HepG2 (cell line): ENCODE results near the gene FAM111A. TPM values are rescaled to one million over a fixed set of nuclear protein-coding genes. Genes with fewer than 3 reads are reported as not detected.
A peak's percentile ranks its signal among the peaks of the same experiment; 100 is the strongest.

Source experiments
- ATAC-seq: fragments of 200-7000 bp; cut with Tn5 transposase; 3 replicates; pipeline ENCODE4 v1.9.1; 2020; ENCODE audit warnings: mild to moderate bottlenecking, moderate library complexity
- Bru-seq: library from RNA; stranded (reverse); fragments of 400-500 nt; gene quantifications from one replicate; lab custom pipeline; 2021; lab: Mats Ljungman, UMichigan
- BruChase-seq, 2 experiments: library from RNA; stranded (reverse); fragments of 400-500 nt; gene quantifications; one replicate each; lab custom pipeline; 2021; lab: Mats Ljungman, UMichigan
- BruUV-seq: library from RNA; stranded (reverse); fragments of 400-500 nt; replicated peaks from 2 replicates; lab custom pipeline; 2021; lab: Mats Ljungman, UMichigan
- CTCF ChIA-PET: fragments of 300-600 bp; formaldehyde crosslinking; extraction: SDS; loops from one replicate; lab custom pipeline; 2021; ENCODE audit warnings: low total read pairs, inconsistent platforms, low intra/inter-chr PET ratio; lab: Yijun Ruan, JAX
- POLR2A ChIA-PET: fragments of 350-600 bp; sonication (Branson Sonifier 250); formaldehyde crosslinking; loops from one replicate; lab custom pipeline; 2020; ENCODE audit warnings: antibody characterized with exemption, inconsistent platforms; lab: Yijun Ruan, JAX
- DNase-seq: peaks from one replicate; pipeline ENCODE4 v3.0.0-alpha.2; 2015; ENCODE audit warnings: low spot score
- FAIRE-seq: peaks from 3 replicates; lab custom pipeline; 2011; peaks lifted over from hg19 to GRCh38; lab: Jason Lieb, UNC
- H2AFZ ChIP-seq: one replicate; pipeline ENCODE4 v1.6.1; 2011; ENCODE audit warnings: low read length, inconsistent platforms
- H3K27ac ChIP-seq: fragments of 300-600 bp; 3 replicates; pipeline ENCODE4 v1.8.0; 2011; ENCODE audit warnings: mixed run types, mild to moderate bottlenecking, mixed read lengths, low read length, inconsistent platforms; ENCODE audit not compliant: insufficient read depth; ENCODE audit errors: extremely low read length
- H3K27me3 ChIP-seq, 2 experiments: fragments of 200-600 bp in 1 of 2; 2 replicates in 1 of 2; 3 replicates in 1 of 2; pipeline versions ENCODE4 v1.6.0 to v1.8.0; 2011; ENCODE audit warnings: low read length in 2 of 2, mild to moderate bottlenecking in 2 of 2, moderate library complexity in 2 of 2, inconsistent platforms in 1 of 2; ENCODE audit not compliant: insufficient read depth in 2 of 2, control insufficient read depth in 1 of 2
- H3K36me3 ChIP-seq, 2 experiments: fragments of 200-600 bp in 1 of 2; replicated peaks in 1 of 2; 2 replicates in 1 of 2; 3 replicates in 1 of 2; pipeline versions ENCODE4 v1.5.1 to v1.8.0; 2011; ENCODE audit warnings: low read length in 2 of 2, inconsistent platforms in 1 of 2; ENCODE audit not compliant: insufficient read depth in 2 of 2, control insufficient read depth in 1 of 2
- H3K4me1 ChIP-seq: 2 replicates; pipeline ENCODE4 v1.5.1; 2012; ENCODE audit warnings: low read length, inconsistent platforms; ENCODE audit not compliant: insufficient read depth
- H3K4me2 ChIP-seq: 2 replicates; pipeline ENCODE4 v1.6.0; 2011; ENCODE audit warnings: low read depth, low read length, inconsistent platforms
- H3K4me3 ChIP-seq, 3 experiments: fragments of 200-600 bp in 1 of 3; sonication (generic), shearing (Covaris generic) in 1 of 3; replicated peaks in 1 of 3; 2 replicates each; pipeline ENCODE4 v1.5.1; 2011 to 2016; ENCODE audit warnings: low read length in 3 of 3, inconsistent platforms in 2 of 3, low read depth in 2 of 3, mild to moderate bottlenecking in 2 of 3, control low read depth in 1 of 3, mixed read lengths in 1 of 3; ENCODE audit not compliant: insufficient read depth in 1 of 3
- H3K79me2 ChIP-seq: one replicate; pipeline ENCODE4 v1.6.1; 2011; ENCODE audit warnings: low read length, inconsistent platforms; ENCODE audit not compliant: insufficient read depth
- H3K9ac ChIP-seq: 2 replicates; pipeline ENCODE4 v1.6.0; 2011; ENCODE audit warnings: mild to moderate bottlenecking, low read depth, low read length, inconsistent platforms; ENCODE audit not compliant: insufficient read depth
- H3K9me3 ChIP-seq: 2 replicates; pipeline ENCODE4 v1.5.1; 2012; ENCODE audit warnings: mild to moderate bottlenecking, low read length
- H4K20me1 ChIP-seq: 2 replicates; pipeline ENCODE4 v1.6.0; 2011; ENCODE audit warnings: inconsistent platforms, mild to moderate bottlenecking, low read length, moderate library complexity; ENCODE audit not compliant: insufficient read depth
- CCAR2 ChIP-seq: fragments of 200-400 bp; formaldehyde crosslinking; optimal IDR thresholded peaks from 2 replicates; pipeline ENCODE3; 2018; ENCODE audit warnings: low read depth, mild to moderate bottlenecking, low read length, moderate library complexity
- FOXM1 ChIP-seq: sonication (generic); formaldehyde crosslinking; IDR thresholded peaks from 2 replicates; pipeline ENCODE4 v1.5.0; 2020; ENCODE audit warnings: missing genetic modification reagents
- RBM22 ChIP-seq: fragments of 200-400 bp; formaldehyde crosslinking; optimal IDR thresholded peaks from 2 replicates; pipeline ENCODE3; 2017; ENCODE audit warnings: mild to moderate bottlenecking, low read length, moderate library complexity
- THYN1 ChIP-seq: sonication (generic); formaldehyde crosslinking; IDR thresholded peaks from 2 replicates; pipeline ENCODE4 v1.8.1; 2023; ENCODE audit warnings: low read depth, mild to moderate bottlenecking, moderate library complexity, missing genetic modification reagents, borderline replicate concordance
- ZKSCAN8 ChIP-seq: IDR thresholded peaks from 2 replicates; pipeline ENCODE4 v1.6.1; 2016; ENCODE audit warnings: borderline replicate concordance, missing genetic modification reagents, missing compliant biosample characterization
- ZNF431 ChIP-seq: sonication (generic); formaldehyde crosslinking; IDR thresholded peaks from 2 replicates; pipeline ENCODE4 v1.9.0; 2022; ENCODE audit warnings: missing genetic modification reagents, low read depth, mild to moderate bottlenecking, borderline replicate concordance
- ZNF543 ChIP-seq: sonication (generic); formaldehyde crosslinking; IDR thresholded peaks from 2 replicates; pipeline ENCODE4 v1.4.0; 2020; ENCODE audit warnings: mild to moderate bottlenecking, missing genetic modification reagents
- ZZZ3 ChIP-seq: sonication (generic); formaldehyde crosslinking; IDR thresholded peaks from 2 replicates; pipeline ENCODE4 v1.4.0; 2020; ENCODE audit warnings: missing genetic modification reagents, mild to moderate bottlenecking, borderline replicate concordance
- WGBS: methylation state at CpG from one replicate; pipeline ENCODE4 v1.1.6; 2017; ENCODE audit warnings: low lambda C conversion rate; 5-methylcytosine and 5-hydroxymethylcytosine counted together
- in situ Hi-C: cut with HindIII; loops from 2 replicates; pipeline ENCODE4 v1.10.0; 2017; ENCODE audit warnings: low pct_unique_long_range_greater_than_20kb; ENCODE audit not compliant: extremely low pct_ligation_motif_present
- intact Hi-C: fragments of 100-400 bp; cut with micrococcal nuclease; formaldehyde crosslinking; loops from one replicate; pipeline ENCODE4 v1.10.0; 2022; ENCODE audit not compliant: unreplicated experiment
- long read RNA-seq, 2 experiments: library from RNA in 1 of 2; library from polyadenylated mRNA in 1 of 2; stranded (forward) in 1 of 2; unstranded in 1 of 2; transcript quantifications; one replicate each; pipeline ENCODE4 v2.0.0, GENCODE V29; 2019 to 2022
- polyA minus RNA-seq, 3 experiments: library from RNA; depleted of rRNA, polyadenylated mRNA; stranded (reverse); fragments of >200 nt; gene quantifications; 2 replicates each; pipeline ENCODE4 v1.2.3, GENCODE V29; 2011; ENCODE audit warnings: low replicate concordance in 1 of 3
- polyA plus RNA-seq, 8 experiments: library from polyadenylated mRNA; depleted of rRNA in 3 of 8; stranded (reverse) in 7 of 8; unstranded in 1 of 8; fragments of >200 nt; fragmentation: Illumina TruSeq in 4 of 8; extraction: Trizol in 4 of 8; gene quantifications; 2 replicates each; pipeline versions ENCODE4 v1.2.1 to v1.2.3, GENCODE V29; 2011 to 2016; ENCODE audit warnings: low read depth in 4 of 8, missing spikeins in 1 of 8, mixed read lengths in 1 of 8; ENCODE audit not compliant: insufficient read depth in 1 of 8
- total RNA-seq, 5 experiments: library from RNA; depleted of rRNA; stranded (reverse); fragments of >200 nt; fragmentation: Illumina TruSeq; extraction: Trizol; gene quantifications; 2 replicates each; pipeline ENCODE4 v1.2.3, GENCODE V29; 2016; ENCODE audit warnings: low read depth in 1 of 5
- TF ChIP-seq, protein P1 (sequence below): sonication (generic); formaldehyde crosslinking; IDR thresholded peaks from 2 replicates; pipeline ENCODE4 v1.4.0; 2020; ENCODE audit warnings: mild to moderate bottlenecking, missing genetic modification reagents, borderline replicate concordance

FAM111A gene, protein sequence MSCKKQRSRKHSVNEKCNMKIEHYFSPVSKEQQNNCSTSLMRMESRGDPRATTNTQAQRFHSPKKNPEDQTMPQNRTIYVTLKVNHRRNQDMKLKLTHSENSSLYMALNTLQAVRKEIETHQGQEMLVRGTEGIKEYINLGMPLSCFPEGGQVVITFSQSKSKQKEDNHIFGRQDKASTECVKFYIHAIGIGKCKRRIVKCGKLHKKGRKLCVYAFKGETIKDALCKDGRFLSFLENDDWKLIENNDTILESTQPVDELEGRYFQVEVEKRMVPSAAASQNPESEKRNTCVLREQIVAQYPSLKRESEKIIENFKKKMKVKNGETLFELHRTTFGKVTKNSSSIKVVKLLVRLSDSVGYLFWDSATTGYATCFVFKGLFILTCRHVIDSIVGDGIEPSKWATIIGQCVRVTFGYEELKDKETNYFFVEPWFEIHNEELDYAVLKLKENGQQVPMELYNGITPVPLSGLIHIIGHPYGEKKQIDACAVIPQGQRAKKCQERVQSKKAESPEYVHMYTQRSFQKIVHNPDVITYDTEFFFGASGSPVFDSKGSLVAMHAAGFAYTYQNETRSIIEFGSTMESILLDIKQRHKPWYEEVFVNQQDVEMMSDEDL
- total RNA-seq (2016; rRNA removed; fragmentation: Illumina TruSeq; extraction: Trizol) (13.5 and 17.0 TPM in 2 replicates), polyA plus RNA-seq (2011; rRNA removed) (3.2 and 3.9 TPM in 2 replicates), polyA minus RNA-seq (2011; rRNA and poly(A)+ RNA removed; ENCODE audit: low replicate concordance) (2.8 and 25.3 TPM in 2 replicates), Bru-seq, nascent RNA (percentile 73 among the genes with signal in this experiment), BruChase-seq, experiment 1, labeled RNA remaining after a 6-hour chase (percentile 76 among the genes with signal in this experiment), BruChase-seq, experiment 2, labeled RNA remaining after a 2-hour chase (percentile 79 among the genes with signal in this experiment)
- total RNA-seq (2016; cell fraction: cytosol; rRNA removed; fragmentation: Illumina TruSeq; extraction: Trizol; ENCODE audit: low read depth): 0.88 and 1.4 TPM in 2 replicates
- total RNA-seq (2016; cell fraction: insoluble cytoplasmic fraction; rRNA removed; fragmentation: Illumina TruSeq; extraction: Trizol): 14.4 and 15.0 TPM in 2 replicates
- total RNA-seq (2016; cell fraction: membrane; rRNA removed; fragmentation: Illumina TruSeq; extraction: Trizol): 4.5 and 6.7 TPM in 2 replicates
- 17.0 and 17.9 TPM in 2 replicates for total RNA-seq (2016; cell fraction: nucleus; rRNA removed; fragmentation: Illumina TruSeq; extraction: Trizol)
- polyA plus RNA-seq (2011; cell fraction: cytosol; rRNA removed): 1.4 and 2.2 TPM in 2 replicates
- polyA plus RNA-seq (2011; cell fraction: nucleus; rRNA removed): 8.9 and 11.1 TPM in 2 replicates
- 2.7 and 4.6 TPM in 2 replicates for polyA plus RNA-seq (2012)
- polyA plus RNA-seq (2016; cell fraction: cytosol; fragmentation: Illumina TruSeq; extraction: Trizol; ENCODE audit: low read depth): 0.55 and 0.80 TPM in 2 replicates
- polyA plus RNA-seq (2016; cell fraction: insoluble cytoplasmic fraction; fragmentation: Illumina TruSeq; extraction: Trizol; ENCODE audit: low read depth): 6.4 and 9.5 TPM in 2 replicates
- 1.7 and 2.3 TPM in 2 replicates for polyA plus RNA-seq (2016; cell fraction: membrane; fragmentation: Illumina TruSeq; extraction: Trizol; ENCODE audit: low read depth)
- polyA plus RNA-seq (2016; cell fraction: nucleus; fragmentation: Illumina TruSeq; extraction: Trizol; ENCODE audit: insufficient read depth, low read depth): 28.5 and 30.8 TPM in 2 replicates
- polyA minus RNA-seq (2011; cell fraction: cytosol; rRNA and poly(A)+ RNA removed): 2.6 and 4.8 TPM in 2 replicates
- polyA minus RNA-seq (2011; cell fraction: nucleus; rRNA and poly(A)+ RNA removed): 14.2 and 14.3 TPM in 2 replicates
- long read RNA-seq, experiment 1, partial matches to known transcripts: 0 of 3 reads
- long read RNA-seq, experiment 1, other reads (novel, unspliced or antisense): 3 of 3 reads
- long read RNA-seq, experiment 2, partial matches to known transcripts: 0 of 4 reads
- long read RNA-seq, experiment 2, other reads (novel, unspliced or antisense): 3 of 4 reads

- peak; percentile 78 for DNase-seq
- ChIA-PET POLR2A (interaction anchor here (0.6 to 1.0 kb wide), 5 partner anchors 15 to 37 kb away, joined by 3 to 10 read pairs (median 4); partner anchors contain the start of genes DTX4 and FAM111B), CTCF (interaction anchor here (2.1 kb wide), 1 partner anchor 16 kb away, joined by 15 read pairs; no protein-coding TSS in a partner anchor)
- FAIRE-seq: peak; percentile 77
- H3K36me3 ChIP-seq: no peaks in the 10 kb centered on the region
- intact Hi-C loops: loop anchor here (1.0 to 10.0 kb wide), 2 partner anchors 15 to 62 kb away; no protein-coding TSS in a partner anchor
- peak within 1 kb of the TSS; percentile 58 for H3K9ac ChIP-seq
- peak; percentile 94 for ATAC-seq
- BruUV-seq: no TSS peak
- H3K9me3 ChIP-seq: no peaks in the 10 kb centered on the region
- H3K27ac ChIP-seq: peak within 1 kb of the TSS; percentile 74
- in situ Hi-C loops: no loop called here
- peak within 1 kb of the TSS; percentile 85 for H2AFZ ChIP-seq
- WGBS: under 1% methylated on average over 46 of the region's 50 CpGs
- no peaks in the 10 kb centered on the region for H3K79me2 ChIP-seq
- H3K27me3 ChIP-seq: no peaks in the 10 kb centered on the region
- H3K4me2 ChIP-seq: peak within 1 kb of the TSS; percentile 79
- no peaks in the 10 kb centered on the region for H4K20me1 ChIP-seq
- peaks cover 50% of the 10 kb centered on the region for H3K4me1 ChIP-seq
- peak within 1 kb of the TSS; percentile 79 to 82 (median 81) for H3K4me3 ChIP-seq
- TF ChIP-seq ZNF431 (CRISPR knock-in tag) (no peak), CCAR2 (no peak), RBM22 (no peak), ZZZ3 (CRISPR knock-in tag) (no peak), ZKSCAN8 (CRISPR knock-in tag) (no peak), ZNF543 (peak; percentile 51), FOXM1 (CRISPR knock-in tag) (0 out of 2 replicates have a peak, but pooled peaks have one; percentile 22), THYN1 (no peak)
- TF ChIP-seq, protein P1, sequence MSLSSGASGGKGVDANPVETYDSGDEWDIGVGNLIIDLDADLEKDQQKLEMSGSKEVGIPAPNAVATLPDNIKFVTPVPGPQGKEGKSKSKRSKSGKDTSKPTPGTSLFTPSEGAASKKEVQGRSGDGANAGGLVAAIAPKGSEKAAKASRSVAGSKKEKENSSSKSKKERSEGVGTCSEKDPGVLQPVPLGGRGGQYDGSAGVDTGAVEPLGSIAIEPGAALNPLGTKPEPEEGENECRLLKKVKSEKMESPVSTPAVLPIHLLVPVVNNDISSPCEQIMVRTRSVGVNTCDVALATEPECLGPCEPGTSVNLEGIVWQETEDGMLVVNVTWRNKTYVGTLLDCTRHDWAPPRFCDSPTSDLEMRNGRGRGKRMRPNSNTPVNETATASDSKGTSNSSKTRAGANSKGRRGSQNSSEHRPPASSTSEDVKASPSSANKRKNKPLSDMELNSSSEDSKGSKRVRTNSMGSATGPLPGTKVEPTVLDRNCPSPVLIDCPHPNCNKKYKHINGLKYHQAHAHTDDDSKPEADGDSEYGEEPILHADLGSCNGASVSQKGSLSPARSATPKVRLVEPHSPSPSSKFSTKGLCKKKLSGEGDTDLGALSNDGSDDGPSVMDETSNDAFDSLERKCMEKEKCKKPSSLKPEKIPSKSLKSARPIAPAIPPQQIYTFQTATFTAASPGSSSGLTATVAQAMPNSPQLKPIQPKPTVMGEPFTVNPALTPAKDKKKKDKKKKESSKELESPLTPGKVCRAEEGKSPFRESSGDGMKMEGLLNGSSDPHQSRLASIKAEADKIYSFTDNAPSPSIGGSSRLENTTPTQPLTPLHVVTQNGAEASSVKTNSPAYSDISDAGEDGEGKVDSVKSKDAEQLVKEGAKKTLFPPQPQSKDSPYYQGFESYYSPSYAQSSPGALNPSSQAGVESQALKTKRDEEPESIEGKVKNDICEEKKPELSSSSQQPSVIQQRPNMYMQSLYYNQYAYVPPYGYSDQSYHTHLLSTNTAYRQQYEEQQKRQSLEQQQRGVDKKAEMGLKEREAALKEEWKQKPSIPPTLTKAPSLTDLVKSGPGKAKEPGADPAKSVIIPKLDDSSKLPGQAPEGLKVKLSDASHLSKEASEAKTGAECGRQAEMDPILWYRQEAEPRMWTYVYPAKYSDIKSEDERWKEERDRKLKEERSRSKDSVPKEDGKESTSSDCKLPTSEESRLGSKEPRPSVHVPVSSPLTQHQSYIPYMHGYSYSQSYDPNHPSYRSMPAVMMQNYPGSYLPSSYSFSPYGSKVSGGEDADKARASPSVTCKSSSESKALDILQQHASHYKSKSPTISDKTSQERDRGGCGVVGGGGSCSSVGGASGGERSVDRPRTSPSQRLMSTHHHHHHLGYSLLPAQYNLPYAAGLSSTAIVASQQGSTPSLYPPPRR (CRISPR knock-in tag): peak; percentile 40; the same call in 1 of the 2 replicates
Measured at GRCh38 chr11:59142530-59143507, at the start of gene FAM111A. Gene FAM111A (plus strand): TSS chr11:59142856. CDS start chr11:59148873, 6,017 bp downstream.
